ENCODE measurements around the gene LCN15.
"Not testable (repeated sequence)": the region's sequence is repeated elsewhere in the genome, so short reads cannot be mapped to it uniquely, and the experiment has no call there.

Gene LCN15

GRCh38 chr9:136805207-136805740 lies 41.0 kb upstream of the LCN15 start:
- DNase-seq (ENCODE audit: insufficient read length, low spot score) (no peak), FAIRE-seq (no peak)
- no peak for TF ChIP-seq CTCF (IDR thresholded peaks at IDR 0.05; ENCODE audit: insufficient read depth, missing control alignments)

- FAIRE-seq (no peak), DNase-seq (ENCODE audit: insufficient read length, low spot score) (no peak)
Observed at GRCh38 chr9:136804509-136805206, 40.3 kb upstream of the LCN15 start.

GRCh38 chr9:136803551-136804508 lies 39.5 kb upstream of the LCN15 start:
- FAIRE-seq (no peak), DNase-seq (ENCODE audit: insufficient read length, low spot score) (no peak)

More at GRCh38 chr9:136804509-136805206, 40.3 kb upstream of the LCN15 start:
- TF ChIP-seq CTCF (IDR thresholded peaks at IDR 0.05; ENCODE audit: insufficient read depth, missing control alignments), result no peak

GRCh38 chr9:136803009-136803550 lies 38.8 kb upstream of the LCN15 start:
- DNase-seq (ENCODE audit: insufficient read length, low spot score); FAIRE-seq: not testable (repeated sequence)

More at GRCh38 chr9:136803551-136804508, 39.5 kb upstream of the LCN15 start:
- no peak for TF ChIP-seq CTCF (IDR thresholded peaks at IDR 0.05; ENCODE audit: insufficient read depth, missing control alignments)

GRCh38 chr9:136802321-136802720 lies 38.0 kb upstream of the LCN15 start:
- no peak for FAIRE-seq
- DNase-seq (ENCODE audit: insufficient read length, low spot score), result no peak
- TF ChIP-seq CTCF (IDR thresholded peaks at IDR 0.05; ENCODE audit: insufficient read depth, missing control alignments), result no peak

- peak; percentile 89 for DNase-seq (ENCODE audit: insufficient read length, low spot score)
- FAIRE-seq, result no peak
Observed at GRCh38 chr9:136799854-136800657, 35.7 kb upstream of the LCN15 start.

More at GRCh38 chr9:136799854-136800657, 35.7 kb upstream of the LCN15 start:
- no peak for TF ChIP-seq CTCF (IDR thresholded peaks at IDR 0.05; ENCODE audit: insufficient read depth, missing control alignments)
